Astrocyte (in vitro differentiated cells and primary cell): ENCODE measurements around the gene ZBP1. TPM values are rescaled to one million over a fixed set of nuclear protein-coding genes. Genes with fewer than 3 reads are reported as not detected.

Experiments used
- DNase-seq: peaks from one replicate; pipeline ENCODE4 v3.0.0-alpha.2; 2010; ENCODE audit warnings: low read depth
- FAIRE-seq: peaks from 2 replicates; lab custom pipeline; 2011; peaks lifted over from hg19 to GRCh38; lab: Jason Lieb, UNC
- H2AFZ ChIP-seq: 2 replicates; pipeline ENCODE4 v1.6.0; 2012; ENCODE audit warnings: low read depth, low read length, inconsistent platforms
- H3K27ac ChIP-seq: 2 replicates; pipeline ENCODE4 v1.5.1; 2011; ENCODE audit warnings: low read depth, low read length, inconsistent platforms
- H3K27me3 ChIP-seq: 2 replicates; pipeline ENCODE4 v1.6.0; 2011; ENCODE audit warnings: low read length, inconsistent platforms; ENCODE audit not compliant: insufficient read depth
- H3K36me3 ChIP-seq: 2 replicates; pipeline ENCODE4 v1.5.1; 2011; ENCODE audit warnings: low read length, inconsistent platforms; ENCODE audit not compliant: insufficient read depth
- H3K4me1 ChIP-seq: 2 replicates; pipeline ENCODE4 v1.5.1; 2011; ENCODE audit warnings: low read length, inconsistent platforms; ENCODE audit not compliant: insufficient read depth
- H3K4me2 ChIP-seq: 2 replicates; pipeline ENCODE4 v1.6.0; 2012; ENCODE audit warnings: low read length, inconsistent platforms
- H3K4me3 ChIP-seq: 2 replicates; pipeline ENCODE4 v1.5.1; 2011; ENCODE audit warnings: low read depth, mild to moderate bottlenecking, low read length, inconsistent platforms; ENCODE audit not compliant: insufficient read depth
- H3K79me2 ChIP-seq: 2 replicates; pipeline ENCODE4 v1.6.0; 2012; ENCODE audit warnings: mild to moderate bottlenecking, low read length, inconsistent platforms; ENCODE audit not compliant: insufficient read depth
- H3K9ac ChIP-seq: 2 replicates; pipeline ENCODE4 v1.6.0; 2012; ENCODE audit warnings: mild to moderate bottlenecking, low read length, inconsistent platforms
- H3K9me3 ChIP-seq: 2 replicates; pipeline ENCODE4 v1.5.1; 2012; ENCODE audit warnings: low read depth, mild to moderate bottlenecking, low read length, inconsistent platforms; ENCODE audit not compliant: insufficient read depth
- H4K20me1 ChIP-seq: 2 replicates; pipeline ENCODE4 v1.6.0; 2012; ENCODE audit warnings: low read length, inconsistent platforms; ENCODE audit not compliant: insufficient read depth
- H3K27ac Mint-ChIP-seq: one replicate; pipeline ENCODE4 v1.8.0; 2021; ENCODE audit warnings: mild to moderate bottlenecking, mixed read lengths; ENCODE audit not compliant: unreplicated experiment
- H3K27me3 Mint-ChIP-seq: one replicate; pipeline ENCODE4 v1.8.0; 2021; ENCODE audit warnings: low read depth, mixed read lengths; ENCODE audit not compliant: unreplicated experiment
- H3K36me3 Mint-ChIP-seq: one replicate; pipeline ENCODE4 v1.8.0; 2021; ENCODE audit warnings: low read depth, mixed read lengths; ENCODE audit not compliant: unreplicated experiment
- H3K4me1 Mint-ChIP-seq: one replicate; pipeline ENCODE4 v1.8.0; 2021; ENCODE audit warnings: low read depth, mixed read lengths; ENCODE audit not compliant: unreplicated experiment
- H3K4me3 Mint-ChIP-seq: one replicate; pipeline ENCODE4 v1.8.0; 2021; ENCODE audit warnings: mild to moderate bottlenecking, moderate library complexity, mixed read lengths; ENCODE audit not compliant: unreplicated experiment
- H3K9me3 Mint-ChIP-seq: one replicate; pipeline ENCODE4 v1.8.0; 2021; ENCODE audit warnings: mild to moderate bottlenecking, mixed read lengths; ENCODE audit not compliant: unreplicated experiment
- EZH2 ChIP-seq: IDR thresholded peaks from 2 replicates; pipeline ENCODE4 v1.6.1; 2012; ENCODE audit warnings: mild to moderate bottlenecking, low read length, inconsistent platforms; ENCODE audit not compliant: insufficient read depth
- total RNA-seq: library from RNA; stranded (reverse); gene quantifications from 2 replicates; pipeline ENCODE4 v1.2.1, GENCODE V29; 2021
- TF ChIP-seq, protein P1 (sequence below): IDR thresholded peaks from 2 replicates; pipeline ENCODE4 v1.5.1; 2011; ENCODE audit warnings: low read depth, mild to moderate bottlenecking, inconsistent platforms, low read length, moderate library complexity; ENCODE audit not compliant: insufficient read depth

Gene ZBP1
- total RNA-seq, 1 donor from 2014 or later, result not detected

- Mint-ChIP-seq H3K4me1 (no peaks in the 10 kb centered on the region), H3K27me3 (peaks cover 57% of the 10 kb centered on the region), H3K9me3 (peaks cover 3% of the 10 kb centered on the region), H3K27ac (no peak overlapping the region), H3K4me3 (no peak overlapping the region), H3K36me3 (no peaks in the 10 kb centered on the region)
- Histone ChIP-seq H2AFZ (no peak overlapping the region), H3K4me3 (no peak overlapping the region), H3K9ac (no peak overlapping the region), H3K79me2 (no peaks in the 10 kb centered on the region), H3K4me2 (no peak overlapping the region), H4K20me1 (no peaks in the 10 kb centered on the region), H3K36me3 (no peaks in the 10 kb centered on the region), H3K27me3 (peaks cover 37% of the 10 kb centered on the region), H3K27ac (no peak overlapping the region), H3K9me3 (peaks cover 3% of the 10 kb centered on the region), H3K4me1 (no peaks in the 10 kb centered on the region)
- DNase-seq (no peak), FAIRE-seq (no peak)
- TF ChIP-seq EZH2, result no peak
- TF ChIP-seq, protein P1, sequence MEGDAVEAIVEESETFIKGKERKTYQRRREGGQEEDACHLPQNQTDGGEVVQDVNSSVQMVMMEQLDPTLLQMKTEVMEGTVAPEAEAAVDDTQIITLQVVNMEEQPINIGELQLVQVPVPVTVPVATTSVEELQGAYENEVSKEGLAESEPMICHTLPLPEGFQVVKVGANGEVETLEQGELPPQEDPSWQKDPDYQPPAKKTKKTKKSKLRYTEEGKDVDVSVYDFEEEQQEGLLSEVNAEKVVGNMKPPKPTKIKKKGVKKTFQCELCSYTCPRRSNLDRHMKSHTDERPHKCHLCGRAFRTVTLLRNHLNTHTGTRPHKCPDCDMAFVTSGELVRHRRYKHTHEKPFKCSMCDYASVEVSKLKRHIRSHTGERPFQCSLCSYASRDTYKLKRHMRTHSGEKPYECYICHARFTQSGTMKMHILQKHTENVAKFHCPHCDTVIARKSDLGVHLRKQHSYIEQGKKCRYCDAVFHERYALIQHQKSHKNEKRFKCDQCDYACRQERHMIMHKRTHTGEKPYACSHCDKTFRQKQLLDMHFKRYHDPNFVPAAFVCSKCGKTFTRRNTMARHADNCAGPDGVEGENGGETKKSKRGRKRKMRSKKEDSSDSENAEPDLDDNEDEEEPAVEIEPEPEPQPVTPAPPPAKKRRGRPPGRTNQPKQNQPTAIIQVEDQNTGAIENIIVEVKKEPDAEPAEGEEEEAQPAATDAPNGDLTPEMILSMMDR, result no peak
Observed at GRCh38 chr20:57570920-57571319, 49.3 kb downstream of the ZBP1 start.

- Histone ChIP-seq H3K27ac (no peak overlapping the region), H3K4me3 (no peak overlapping the region), H3K9me3 (no peaks in the 10 kb centered on the region), H3K27me3 (peaks cover 31% of the 10 kb centered on the region), H3K36me3 (no peaks in the 10 kb centered on the region), H3K79me2 (no peaks in the 10 kb centered on the region), H3K4me2 (no peak overlapping the region), H3K4me1 (no peaks in the 10 kb centered on the region), H4K20me1 (no peaks in the 10 kb centered on the region), H3K9ac (no peak overlapping the region), H2AFZ (no peak overlapping the region)
- H3K36me3 Mint-ChIP-seq, result no peaks in the 10 kb centered on the region
- H3K4me3 Mint-ChIP-seq, result no peak overlapping the region
- FAIRE-seq (no peak), DNase-seq (no peak)
- TF ChIP-seq, protein P1, result no peak
- no peak for TF ChIP-seq EZH2
- no peaks in the 10 kb centered on the region for H3K4me1 Mint-ChIP-seq
- H3K27ac Mint-ChIP-seq, result no peak overlapping the region
- H3K9me3 Mint-ChIP-seq, result peaks cover 5% of the 10 kb centered on the region
- H3K27me3 Mint-ChIP-seq, result peaks cover 59% of the 10 kb centered on the region
Observed at GRCh38 chr20:57570145-57570850, 49.9 kb downstream of the ZBP1 start.

GRCh38 chr20:57568960-57569359, 51.3 kb downstream of the ZBP1 start:
- Mint-ChIP-seq H3K27ac (peak overlapping the region; percentile 41), H3K9me3 (peaks cover 10% of the 10 kb centered on the region), H3K4me3 (no peak overlapping the region), H3K36me3 (no peaks in the 10 kb centered on the region), H3K27me3 (peaks cover 70% of the 10 kb centered on the region), H3K4me1 (no peaks in the 10 kb centered on the region)
- DNase-seq, result no peak
- Histone ChIP-seq H3K4me1 (no peaks in the 10 kb centered on the region), H3K4me3 (no peak overlapping the region), H4K20me1 (no peaks in the 10 kb centered on the region), H3K79me2 (no peaks in the 10 kb centered on the region), H3K4me2 (no peak overlapping the region), H3K27ac (no peak overlapping the region), H3K27me3 (peaks cover 22% of the 10 kb centered on the region), H3K9ac (no peak overlapping the region), H2AFZ (no peak overlapping the region), H3K9me3 (no peaks in the 10 kb centered on the region), H3K36me3 (no peaks in the 10 kb centered on the region)
- no peak for FAIRE-seq
- no peak for TF ChIP-seq EZH2
- TF ChIP-seq, protein P1, result no peak
